Neutrophil (primary cell): ENCODE results near the gene TGIF1.

Source experiments
- H3K27ac ChIP-seq: fragments of 200-600 bp; sonication (generic); 2 replicates; pipeline ENCODE4 v1.5.1; 2016; ENCODE audit warnings: mild to moderate bottlenecking, moderate library complexity
- H3K27me3 ChIP-seq: fragments of 200-600 bp; sonication (generic); 2 replicates; pipeline ENCODE4 v1.6.0; 2016; ENCODE audit warnings: mild to moderate bottlenecking
- H3K36me3 ChIP-seq: fragments of 200-600 bp; sonication (generic); 2 replicates; pipeline ENCODE4 v1.5.1; 2017
- H3K4me1 ChIP-seq, 2 experiments: fragments of 200-600 bp in 1 of 2; sonication (generic) in 1 of 2; 1 replicate in 1 of 2; 2 replicates in 1 of 2; pipeline versions ENCODE4 v1.5.1 to v1.6.1; 2013 to 2016; ENCODE audit warnings: low read depth in 1 of 2, low read length in 1 of 2, mild to moderate bottlenecking in 1 of 2, moderate library complexity in 1 of 2; ENCODE audit not compliant: control insufficient read depth in 1 of 2, insufficient read depth in 1 of 2
- H3K4me3 ChIP-seq, 2 experiments: fragments of 200-600 bp in 1 of 2; sonication (generic) in 1 of 2; 1 replicate in 1 of 2; 2 replicates in 1 of 2; pipeline ENCODE4 v1.5.1; 2013 to 2016; ENCODE audit warnings: low read depth in 1 of 2, low read length in 1 of 2, mild to moderate bottlenecking in 1 of 2, moderate library complexity in 1 of 2
- H3K9me3 ChIP-seq: fragments of 200-600 bp; sonication (generic); 2 replicates; pipeline ENCODE4 v1.5.1; 2016
- TF ChIP-seq, protein P1 (sequence below): fragments of 200-600 bp; sonication (generic); IDR thresholded peaks from 2 replicates; pipeline ENCODE4 v1.5.1; 2016; ENCODE audit warnings: antibody characterized with exemption

Gene TGIF1

DNA sequence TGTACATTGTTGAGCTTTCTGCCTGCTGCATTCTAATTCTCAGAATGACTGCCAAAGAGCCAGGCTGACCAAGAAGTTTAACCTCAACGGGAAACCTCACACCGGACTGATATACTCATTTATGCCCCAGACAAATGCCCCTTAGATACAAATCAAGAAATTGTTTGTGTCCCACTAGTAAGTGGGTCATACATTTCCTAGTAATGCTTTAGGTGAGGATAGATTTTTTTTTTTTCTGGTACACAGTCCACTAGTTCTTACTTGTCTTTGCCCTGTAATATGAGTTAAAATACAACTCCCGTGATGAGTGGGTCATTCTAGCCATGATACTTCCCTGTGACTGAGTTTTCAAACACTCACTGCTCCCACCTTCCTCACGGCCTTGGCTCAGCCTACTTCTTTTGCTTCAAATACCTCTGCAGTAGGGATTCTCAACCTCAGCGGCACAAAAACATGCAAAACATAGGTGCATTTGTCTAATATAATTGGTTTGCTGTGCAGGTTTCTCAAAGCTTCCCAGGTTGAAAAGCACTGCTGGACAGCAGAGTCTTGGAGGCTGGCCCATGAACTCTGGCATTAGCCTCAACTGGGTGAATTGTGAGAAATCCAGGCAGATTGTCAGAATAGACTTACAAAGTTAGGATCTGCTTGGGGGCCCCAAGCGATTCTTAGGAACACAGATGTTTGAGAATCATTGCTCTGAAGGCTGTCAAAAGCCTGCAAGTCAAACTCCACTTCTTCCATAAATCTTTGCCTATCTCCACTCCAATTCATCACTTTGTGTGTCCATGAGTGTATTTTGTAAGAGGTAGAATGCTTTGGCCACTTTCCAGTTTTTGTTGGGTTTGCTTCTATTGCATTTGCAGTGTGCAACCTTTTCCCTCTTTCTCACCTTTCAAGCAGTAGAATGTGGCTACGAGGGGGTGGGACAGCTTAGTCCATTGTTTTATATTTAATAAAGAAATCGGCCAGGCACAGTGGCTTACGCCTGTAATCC, 35.5 kb downstream of the TGIF1 start:
- Histone ChIP-seq H3K36me3 (no peaks in the 10 kb centered on the region), H3K9me3 (no peaks in the 10 kb centered on the region), H3K4me1 (peaks cover 0 to 4% of the 10 kb centered on the region in 2 experiments), H3K27me3 (no peaks in the 10 kb centered on the region), H3K4me3 (no peak overlapping the region), H3K27ac (no peak overlapping the region)
- TF ChIP-seq, protein P1, sequence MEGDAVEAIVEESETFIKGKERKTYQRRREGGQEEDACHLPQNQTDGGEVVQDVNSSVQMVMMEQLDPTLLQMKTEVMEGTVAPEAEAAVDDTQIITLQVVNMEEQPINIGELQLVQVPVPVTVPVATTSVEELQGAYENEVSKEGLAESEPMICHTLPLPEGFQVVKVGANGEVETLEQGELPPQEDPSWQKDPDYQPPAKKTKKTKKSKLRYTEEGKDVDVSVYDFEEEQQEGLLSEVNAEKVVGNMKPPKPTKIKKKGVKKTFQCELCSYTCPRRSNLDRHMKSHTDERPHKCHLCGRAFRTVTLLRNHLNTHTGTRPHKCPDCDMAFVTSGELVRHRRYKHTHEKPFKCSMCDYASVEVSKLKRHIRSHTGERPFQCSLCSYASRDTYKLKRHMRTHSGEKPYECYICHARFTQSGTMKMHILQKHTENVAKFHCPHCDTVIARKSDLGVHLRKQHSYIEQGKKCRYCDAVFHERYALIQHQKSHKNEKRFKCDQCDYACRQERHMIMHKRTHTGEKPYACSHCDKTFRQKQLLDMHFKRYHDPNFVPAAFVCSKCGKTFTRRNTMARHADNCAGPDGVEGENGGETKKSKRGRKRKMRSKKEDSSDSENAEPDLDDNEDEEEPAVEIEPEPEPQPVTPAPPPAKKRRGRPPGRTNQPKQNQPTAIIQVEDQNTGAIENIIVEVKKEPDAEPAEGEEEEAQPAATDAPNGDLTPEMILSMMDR, result no peak

DNA sequence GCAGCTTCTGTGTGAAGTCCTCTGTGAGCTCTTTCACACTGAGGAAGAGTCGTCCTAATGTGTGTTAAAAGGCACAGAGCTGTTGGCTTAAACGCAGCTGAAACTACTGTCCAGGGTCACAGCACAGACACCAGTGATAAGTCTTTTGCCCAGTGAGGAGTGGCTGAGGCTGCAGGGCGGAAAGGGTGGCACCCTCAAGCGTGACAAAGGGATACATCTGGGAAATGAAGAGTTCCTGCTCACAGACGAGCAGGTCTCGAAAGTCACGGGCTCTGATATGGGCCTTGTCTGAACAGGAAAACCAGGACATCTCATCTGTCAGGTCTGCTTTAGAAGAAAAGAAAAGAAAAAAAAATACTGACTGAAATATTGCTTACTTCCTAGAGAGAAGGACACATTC, 36.5 kb downstream of the TGIF1 start:
- no peaks in the 10 kb centered on the region for H3K9me3 ChIP-seq
- H3K27me3 ChIP-seq, result no peaks in the 10 kb centered on the region
- H3K4me1 ChIP-seq, result peaks cover 0 to 4% of the 10 kb centered on the region in 2 experiments
- TF ChIP-seq, protein P1, result no peak
- H3K27ac ChIP-seq, result no peak overlapping the region
- no peak overlapping the region for H3K4me3 ChIP-seq
- no peaks in the 10 kb centered on the region for H3K36me3 ChIP-seq

DNA sequence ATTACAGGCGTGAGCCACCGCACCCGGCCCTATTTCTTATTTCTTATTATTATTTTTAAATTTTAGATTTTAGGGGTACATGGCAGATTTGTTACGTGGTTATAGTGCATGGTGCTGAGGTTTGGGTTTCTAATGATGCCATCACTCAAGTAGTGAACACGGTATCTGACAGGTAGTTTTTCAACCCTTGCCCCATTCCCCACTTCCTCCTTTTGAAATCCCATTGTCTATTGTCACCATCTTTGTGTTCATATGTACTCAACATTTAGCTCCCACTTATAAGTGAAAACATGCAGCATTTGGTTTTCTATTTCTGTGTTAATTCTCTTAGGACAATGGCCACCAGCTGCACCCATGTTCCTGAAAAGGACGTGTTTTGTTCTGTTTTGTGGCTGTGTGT, 39.5 kb downstream of the TGIF1 start:
- TF ChIP-seq, protein P1, result no peak
- Histone ChIP-seq H3K27ac (no peak overlapping the region), H3K4me3 (no peak overlapping the region), H3K27me3 (no peaks in the 10 kb centered on the region), H3K9me3 (no peaks in the 10 kb centered on the region), H3K36me3 (no peaks in the 10 kb centered on the region), H3K4me1 (peaks cover 0 to 12% of the 10 kb centered on the region in 2 experiments)

DNA sequence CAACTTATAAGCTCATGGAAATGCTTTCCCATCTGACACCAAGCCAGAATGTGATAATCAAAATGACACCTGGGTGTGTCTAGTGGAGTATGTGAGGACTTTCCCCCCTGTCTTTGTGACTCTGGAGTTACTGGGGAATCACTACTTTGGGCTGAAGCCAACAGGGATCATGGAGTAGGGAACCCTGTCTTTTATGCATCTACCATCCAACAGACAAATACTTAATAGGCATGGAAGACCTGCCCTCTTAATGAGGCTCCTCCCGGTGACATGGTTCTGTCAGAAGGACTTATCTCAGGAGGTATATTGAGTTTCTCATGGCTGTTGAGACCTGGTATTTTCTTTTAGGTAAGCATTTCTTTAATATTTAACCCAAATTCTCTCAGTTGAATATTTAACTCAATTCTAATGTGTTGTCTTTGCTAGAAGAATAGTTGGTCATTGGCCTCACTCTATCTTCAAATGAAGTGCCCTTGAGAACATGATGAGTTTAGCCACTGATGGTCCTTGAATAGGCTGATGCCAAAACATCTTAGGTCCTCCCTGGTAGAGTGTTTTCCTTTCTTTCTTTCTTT, 42.1 kb downstream of the TGIF1 start:
- Histone ChIP-seq H3K9me3 (no peaks in the 10 kb centered on the region), H3K4me1 (peaks cover 0 to 12% of the 10 kb centered on the region in 2 experiments), H3K4me3 (no peak overlapping the region), H3K27me3 (peaks cover 6% of the 10 kb centered on the region), H3K27ac (no peak overlapping the region), H3K36me3 (no peaks in the 10 kb centered on the region)
- TF ChIP-seq, protein P1, result no peak

DNA sequence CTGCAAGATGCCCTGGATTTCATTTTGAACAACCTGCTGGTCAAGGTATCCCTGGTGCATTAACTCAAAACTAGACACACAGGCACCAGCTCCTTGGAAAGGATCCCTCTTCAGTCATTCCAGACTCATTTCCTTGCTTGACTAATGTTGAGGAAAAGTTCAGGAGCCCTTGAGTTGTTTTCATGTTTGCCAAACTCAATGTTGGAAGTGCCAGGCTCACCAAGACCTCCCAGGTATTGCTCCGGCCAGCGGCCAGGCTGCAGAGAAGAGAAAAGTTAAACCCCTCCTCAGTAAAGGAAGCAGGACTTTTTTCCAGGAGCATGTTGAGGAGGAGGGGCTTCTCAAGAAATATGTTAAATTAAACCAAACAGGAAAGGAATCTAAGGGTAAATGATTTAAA, 42.7 kb downstream of the TGIF1 start:
- TF ChIP-seq, protein P1, result no peak
- Histone ChIP-seq H3K27ac (no peak overlapping the region), H3K9me3 (no peaks in the 10 kb centered on the region), H3K36me3 (no peaks in the 10 kb centered on the region), H3K4me3 (no peak overlapping the region), H3K4me1 (peaks cover 0 to 12% of the 10 kb centered on the region in 2 experiments), H3K27me3 (peaks cover 13% of the 10 kb centered on the region)
